Measurements from ENCODE around the gene BACE2.

The BACE2 gene

GRCh38 chr21:41167348-41168342, at the start of gene BACE2 (continued):
- no peak for TF ChIP-seq ZBTB44 (tag by site-specific recombination; IDR thresholded peaks at IDR 0.05)
- TF ChIP-seq ZBTB10 (tag by site-specific recombination; IDR thresholded peaks at IDR 0.05), result peak; percentile 76; the same call in 1 of the 2 replicates
- no peak for TF ChIP-seq ZNF239 (tag by site-specific recombination; IDR thresholded peaks at IDR 0.05)
- no peak for TF ChIP-seq ZNF529 (tag by site-specific recombination; IDR thresholded peaks at IDR 0.05; ENCODE audit: insufficient replicate concordance)
- TF ChIP-seq ZNF488 (tag by site-specific recombination; IDR thresholded peaks at IDR 0.05), result no peak
- TF ChIP-seq ZNF549 (tag by site-specific recombination; IDR thresholded peaks at IDR 0.05), result no peak
- TF ChIP-seq ZNF2 (tag by site-specific recombination; IDR thresholded peaks at IDR 0.05), result no peak
- no peak for TF ChIP-seq HIC1 (tag by site-specific recombination; IDR thresholded peaks at IDR 0.05)
- no peak for TF ChIP-seq ZNF423 (tag by site-specific recombination; IDR thresholded peaks at IDR 0.05)
- TF ChIP-seq ZNF23 (tag by site-specific recombination; IDR thresholded peaks at IDR 0.05; ENCODE audit: borderline replicate concordance), result no peak
- no peak for TF ChIP-seq KLF16 (tag by site-specific recombination; IDR thresholded peaks at IDR 0.05)
- no peak for TF ChIP-seq ZNF132 (tag by site-specific recombination; IDR thresholded peaks at IDR 0.05; ENCODE audit: borderline replicate concordance)
- TF ChIP-seq ZNF837 (tag by site-specific recombination; IDR thresholded peaks at IDR 0.05), result no peak
- peak; percentile 17; the same call in 1 of the 2 replicates for TF ChIP-seq EGR2 (tag by site-specific recombination; IDR thresholded peaks at IDR 0.05; ENCODE audit: low read depth)
- TF ChIP-seq OSR2 (tag by site-specific recombination; IDR thresholded peaks at IDR 0.05), result no peak
- TF ChIP-seq ZNF223 (tag by site-specific recombination; IDR thresholded peaks at IDR 0.05), result no peak
- no peak for TF ChIP-seq ATF2 (tag by site-specific recombination; IDR thresholded peaks at IDR 0.05; ENCODE audit: low read depth)
- TF ChIP-seq ZFP41 (tag by site-specific recombination; IDR thresholded peaks at IDR 0.05; ENCODE audit: borderline replicate concordance), result no peak
- TF ChIP-seq KLF7 (tag by site-specific recombination; IDR thresholded peaks at IDR 0.05; ENCODE audit: borderline replicate concordance), result no peak
- TF ChIP-seq ZNF560 (tag by site-specific recombination; IDR thresholded peaks at IDR 0.05; ENCODE audit: borderline replicate concordance), result no peak
- TF ChIP-seq KLF17 (tag by site-specific recombination; IDR thresholded peaks at IDR 0.05), result peak; percentile 38; the same call in 1 of the 2 replicates
- TF ChIP-seq ZNF785 (tag by site-specific recombination; IDR thresholded peaks at IDR 0.05), result no peak
- TF ChIP-seq ZNF221 (tag by site-specific recombination; IDR thresholded peaks at IDR 0.05; ENCODE audit: borderline replicate concordance), result no peak
- TF ChIP-seq ZNF670 (tag by site-specific recombination; IDR thresholded peaks at IDR 0.05; ENCODE audit: low read depth), result no peak
- TF ChIP-seq ZNF398 (tag by site-specific recombination; IDR thresholded peaks at IDR 0.05), result peak; percentile 82
- TF ChIP-seq TRIM28 (IDR thresholded peaks at IDR 0.05; ENCODE audit: borderline replicate concordance, low read length), result no peak
